ACC112 (cell line): Measurements from ENCODE around the gene STAG3.
"Not testable (repeated sequence)": the region's sequence is repeated elsewhere in the genome, so short reads cannot be mapped to it uniquely, and the experiment has no call there.

Experiments used
- H2AFZ ChIP-seq: fragments of 200-600 bp; sonication (generic); one replicate; pipeline ENCODE4 v1.6.0; 2017; ENCODE audit warnings: antibody characterized with exemption, low read length; ENCODE audit not compliant: unreplicated experiment
- H3K27ac ChIP-seq: fragments of 200-600 bp; sonication (generic); 2 replicates; pipeline ENCODE4 v1.5.1; 2014; ENCODE audit warnings: low read depth, mild to moderate bottlenecking, antibody characterized with exemption, low read length, moderate library complexity
- H3K27me3 ChIP-seq: fragments of 200-600 bp; sonication (generic); 2 replicates; pipeline ENCODE4 v1.6.1; 2014; ENCODE audit warnings: mild to moderate bottlenecking, antibody characterized with exemption, low read length, moderate library complexity, mixed read lengths; ENCODE audit not compliant: insufficient read depth
- H3K36me3 ChIP-seq: fragments of 200-600 bp; sonication (generic); 2 replicates; pipeline ENCODE4 v1.6.1; 2016; ENCODE audit warnings: mild to moderate bottlenecking, antibody characterized with exemption, low read length, moderate library complexity, mixed read lengths; ENCODE audit not compliant: insufficient read depth
- H3K4me1 ChIP-seq: fragments of 200-600 bp; sonication (generic); one replicate; pipeline ENCODE4 v1.6.1; 2016; ENCODE audit warnings: low read length, mixed read lengths; ENCODE audit not compliant: insufficient read depth, unreplicated experiment, control insufficient read depth
- H3K4me3 ChIP-seq: fragments of 200-600 bp; sonication (generic); 2 replicates; pipeline ENCODE4 v1.5.1; 2014; ENCODE audit warnings: mild to moderate bottlenecking, low read depth, low read length
- H3K79me2 ChIP-seq: fragments of 200-600 bp; sonication (generic); one replicate; pipeline ENCODE4 v1.6.0; 2016; ENCODE audit warnings: low read length; ENCODE audit not compliant: control insufficient read depth, unreplicated experiment, insufficient read depth

The STAG3 gene

GRCh38 chr7:100217934-100218333 lies 40.2 kb downstream of the STAG3 start:
- not testable (repeated sequence) for H3K4me1 ChIP-seq, H2AFZ ChIP-seq, H3K27ac ChIP-seq, H3K36me3 ChIP-seq, H3K79me2 ChIP-seq, H3K4me3 ChIP-seq, H3K27me3 ChIP-seq

GRCh38 chr7:100219271-100219737 lies 41.6 kb downstream of the STAG3 start:
- H3K27me3 ChIP-seq = no peaks in the 10 kb centered on the region
- H2AFZ ChIP-seq = no peak overlapping the region
- no peak overlapping the region for H3K4me3 ChIP-seq
- H3K4me1 ChIP-seq = no peaks in the 10 kb centered on the region
- no peak overlapping the region for H3K27ac ChIP-seq
- no peaks in the 10 kb centered on the region for H3K36me3 ChIP-seq
- H3K79me2 ChIP-seq = no peaks in the 10 kb centered on the region

- not testable (repeated sequence) for H3K27me3 ChIP-seq, H3K36me3 ChIP-seq, H3K27ac ChIP-seq, H2AFZ ChIP-seq, H3K79me2 ChIP-seq, H3K4me3 ChIP-seq, H3K4me1 ChIP-seq
Observed at GRCh38 chr7:100219801-100220585, 42.3 kb downstream of the STAG3 start, which contains the start of gene PVRIG. PVRIG (plus strand) TSS chr7:100219949; CDS start chr7:100219971, 22 bp downstream.

GRCh38 chr7:100220586-100221230 lies 43.0 kb downstream of the STAG3 start:
- Histone ChIP-seq H3K4me3 (no peak overlapping the region), H3K27ac (no peak overlapping the region)

GRCh38 chr7:100221231-100221718 lies 43.6 kb downstream of the STAG3 start:
- no peaks in the 10 kb centered on the region for H3K4me1 ChIP-seq
- H3K4me3 ChIP-seq = no peak overlapping the region

More at GRCh38 chr7:100220586-100221230, 43.0 kb downstream of the STAG3 start:
- no peaks in the 10 kb centered on the region for H3K36me3 ChIP-seq
- H3K27me3 ChIP-seq = no peaks in the 10 kb centered on the region
- H3K4me1 ChIP-seq = no peaks in the 10 kb centered on the region
- H2AFZ ChIP-seq = no peak overlapping the region
- no peaks in the 10 kb centered on the region for H3K79me2 ChIP-seq

GRCh38 chr7:100221767-100222444 lies 44.2 kb downstream of the STAG3 start:
- H3K27me3 ChIP-seq = no peaks in the 10 kb centered on the region
- H3K4me3 ChIP-seq = no peak overlapping the region
- no peaks in the 10 kb centered on the region for H3K79me2 ChIP-seq
- H2AFZ ChIP-seq = no peak overlapping the region
- no peak overlapping the region for H3K27ac ChIP-seq
- no peaks in the 10 kb centered on the region for H3K36me3 ChIP-seq
- H3K4me1 ChIP-seq = no peaks in the 10 kb centered on the region

More at GRCh38 chr7:100221231-100221718, 43.6 kb downstream of the STAG3 start:
- no peaks in the 10 kb centered on the region for H3K79me2 ChIP-seq
- no peaks in the 10 kb centered on the region for H3K27me3 ChIP-seq
- no peak overlapping the region for H3K27ac ChIP-seq
- no peak overlapping the region for H2AFZ ChIP-seq
- no peaks in the 10 kb centered on the region for H3K36me3 ChIP-seq

GRCh38 chr7:100222445-100223132 lies 44.9 kb downstream of the STAG3 start:
- Histone ChIP-seq H3K27ac (no peak overlapping the region), H2AFZ (no peak overlapping the region), H3K4me1 (no peaks in the 10 kb centered on the region), H3K79me2 (no peaks in the 10 kb centered on the region), H3K36me3 (no peaks in the 10 kb centered on the region), H3K4me3 (no peak overlapping the region), H3K27me3 (no peaks in the 10 kb centered on the region)

GRCh38 chr7:100223376-100223927 lies 45.7 kb downstream of the STAG3 start:
- H3K79me2 ChIP-seq, H2AFZ ChIP-seq, H3K27me3 ChIP-seq, H3K36me3 ChIP-seq, H3K4me1 ChIP-seq, H3K27ac ChIP-seq, H3K4me3 ChIP-seq: not testable (repeated sequence)

- not testable (repeated sequence) for H3K79me2 ChIP-seq, H2AFZ ChIP-seq, H3K4me1 ChIP-seq, H3K27ac ChIP-seq, H3K4me3 ChIP-seq, H3K36me3 ChIP-seq, H3K27me3 ChIP-seq
Observed at GRCh38 chr7:100224891-100225290, 47.2 kb downstream of the STAG3 start.

GRCh38 chr7:100234660-100235317 lies 57.1 kb downstream of the STAG3 start:
- not testable (repeated sequence) for H3K27ac ChIP-seq, H3K79me2 ChIP-seq, H3K4me3 ChIP-seq, H2AFZ ChIP-seq, H3K36me3 ChIP-seq, H3K27me3 ChIP-seq, H3K4me1 ChIP-seq
